Measurements from ENCODE around the gene ZNF76. TPM values are rescaled to one million over a fixed set of nuclear protein-coding genes. Genes with fewer than 3 reads are reported as not detected.

The ZNF76 gene
- total and polyA plus RNA-seq, 2 of the 8 experiments (the other 6 are each of a cell fraction or from before 2014, with no cell fraction given): 17.9 to 23.9 TPM

GRCh38 chr6:35236223-35236622, 23.3 kb upstream of the ZNF76 start (continued):
- no peak for TF ChIP-seq CHD7 (IDR thresholded peaks at IDR 0.05; ENCODE audit: insufficient replicate concordance, low read length)
- no peak for TF ChIP-seq EP300 (IDR thresholded peaks at IDR 0.05; ENCODE audit: borderline replicate concordance in 1 of 2, low read depth in 2 of 2, low read length in 2 of 2)
